Neural cell (in vitro differentiated cells): ENCODE results near the gene SYF2. TPM values are rescaled to one million over a fixed set of nuclear protein-coding genes. Genes with fewer than 3 reads are reported as not detected.

Source experiments
- H2AFZ ChIP-seq: fragments of 200-600, 300-800 bp; sonication (generic), shearing (Covaris generic); 2 replicates; pipeline ENCODE4 v1.6.0; 2014; ENCODE audit warnings: low read depth, mild to moderate bottlenecking, antibody characterized with exemption, low read length, moderate library complexity
- H3F3A ChIP-seq: fragments of 200-600 bp; shearing (Covaris generic); 2 replicates; pipeline ENCODE4 v1.6.1; 2016; ENCODE audit warnings: mild to moderate bottlenecking, moderate library complexity, mixed read lengths, antibody characterized with exemption, low read length; ENCODE audit not compliant: insufficient read depth, poor library complexity, severe bottlenecking
- H3K27ac ChIP-seq: fragments of 200-600, 300-800 bp; sonication (generic), shearing (Covaris generic); 2 replicates; pipeline ENCODE4 v1.5.1; 2014; ENCODE audit warnings: mild to moderate bottlenecking, low read length, moderate library complexity
- H3K27me3 ChIP-seq: fragments of 300-800, 200-600 bp; sonication (generic), shearing (Covaris generic); 2 replicates; pipeline ENCODE4 v1.6.0; 2014; ENCODE audit warnings: mild to moderate bottlenecking, low read depth, low read length, moderate library complexity; ENCODE audit not compliant: insufficient read depth
- H3K36me3 ChIP-seq: fragments of 300-800, 200-600 bp; sonication (generic), shearing (Covaris generic); 2 replicates; pipeline ENCODE4 v1.5.1; 2014; ENCODE audit warnings: mild to moderate bottlenecking, antibody characterized with exemption, low read length, moderate library complexity; ENCODE audit not compliant: insufficient read depth
- H3K4me2 ChIP-seq: fragments of 300-800, 200-600 bp; sonication (generic), shearing (Covaris generic); 2 replicates; pipeline ENCODE4 v1.6.0; 2014; ENCODE audit warnings: mild to moderate bottlenecking, low read length
- H3K4me3 ChIP-seq: fragments of 300-800, 200-600 bp; sonication (generic), shearing (Covaris generic); 2 replicates; pipeline ENCODE4 v1.5.1; 2014; ENCODE audit warnings: mild to moderate bottlenecking, low read length, moderate library complexity
- H3K79me2 ChIP-seq: fragments of 200-600 bp; shearing (Covaris generic); replicated peaks from 2 replicates; pipeline ENCODE4 v1.6.0; 2014; ENCODE audit warnings: mild to moderate bottlenecking, low read length, moderate library complexity; ENCODE audit not compliant: insufficient read depth
- H3K9ac ChIP-seq: fragments of 300-800, 200-600 bp; sonication (generic), shearing (Covaris generic); 2 replicates; pipeline ENCODE4 v1.6.1; 2016; ENCODE audit warnings: mild to moderate bottlenecking, low read length, mixed read lengths
- H3K9me2 ChIP-seq: fragments of 200-600 bp; shearing (Covaris generic); 2 replicates; pipeline ENCODE4 v1.6.1; 2016; ENCODE audit warnings: mild to moderate bottlenecking, low read length, mixed read lengths; ENCODE audit not compliant: insufficient read depth
- H3K9me3 ChIP-seq: fragments of 200-600, 300-800 bp; sonication (generic), shearing (Covaris generic); 2 replicates; pipeline ENCODE4 v1.6.1; 2016; ENCODE audit warnings: mild to moderate bottlenecking, mixed run types, low read length, moderate library complexity, mixed read lengths
- H4K20me1 ChIP-seq: fragments of 200-600 bp; shearing (Covaris generic); 2 replicates; pipeline ENCODE4 v1.6.1; 2016; ENCODE audit warnings: mild to moderate bottlenecking, mixed run types; ENCODE audit not compliant: insufficient read depth
- CTCF ChIP-seq: fragments of 450-650 bp; IDR thresholded peaks from 2 replicates; pipeline ENCODE4 v1.5.1; 2014; ENCODE audit warnings: antibody characterized with exemption, mild to moderate bottlenecking, moderate library complexity; ENCODE audit not compliant: poor library complexity, severe bottlenecking
- EP300 ChIP-seq: fragments of 450-650 bp; conservative IDR thresholded peaks from 2 replicates; pipeline ENCODE4 v1.6.1; 2014; ENCODE audit warnings: antibody characterized with exemption, mild to moderate bottlenecking, moderate library complexity; ENCODE audit not compliant: poor library complexity, severe bottlenecking
- EZH2 ChIP-seq: fragments of 200-600, 300-800 bp; shearing (Covaris generic), sonication (generic); IDR thresholded peaks from 2 replicates; pipeline ENCODE4 v1.6.1; 2014; ENCODE audit warnings: antibody characterized with exemption, low read length, borderline replicate concordance, mild to moderate bottlenecking; ENCODE audit not compliant: insufficient read depth, poor library complexity, severe bottlenecking
- MXI1 ChIP-seq: fragments of 450-650 bp; conservative IDR thresholded peaks from 2 replicates; pipeline ENCODE4 v1.6.1; 2014; ENCODE audit warnings: antibody characterized with exemption, mild to moderate bottlenecking; ENCODE audit not compliant: poor library complexity, severe bottlenecking
- POLR2AphosphoS5 ChIP-seq: IDR thresholded peaks from 2 replicates; pipeline ENCODE4 v1.6.1; 2012
- RAD21 ChIP-seq: fragments of 450-650 bp; conservative IDR thresholded peaks from 2 replicates; pipeline ENCODE4 v1.6.1; 2014; ENCODE audit warnings: antibody characterized with exemption, mild to moderate bottlenecking, moderate library complexity
- REST ChIP-seq: IDR thresholded peaks from 2 replicates; pipeline ENCODE4 v1.6.1; 2012; ENCODE audit warnings: borderline replicate concordance
- SMC3 ChIP-seq: fragments of 450-650 bp; conservative IDR thresholded peaks from 2 replicates; pipeline ENCODE4 v1.6.1; 2014; ENCODE audit warnings: antibody characterized with exemption, mild to moderate bottlenecking, moderate library complexity; ENCODE audit not compliant: poor library complexity
- TAF1 ChIP-seq: IDR thresholded peaks from 2 replicates; pipeline ENCODE4 v1.6.1; 2012; ENCODE audit warnings: low read depth
- polyA plus RNA-seq: library from polyadenylated mRNA; depleted of rRNA; stranded (reverse); fragments of >200 nt; gene quantifications from 2 replicates; pipeline ENCODE4 v1.2.3, GENCODE V29; 2014

Gene SYF2
- polyA plus RNA-seq, 1 donor from 2014 or later = 94.1 TPM

- Histone ChIP-seq H3F3A (no peaks in the 10 kb centered on the region), H3K9ac (no peak overlapping the region), H3K9me3 (no peaks in the 10 kb centered on the region), H4K20me1 (no peaks in the 10 kb centered on the region), H3K27ac (no peak overlapping the region), H3K4me3 (no peak overlapping the region), H3K79me2 (no peaks in the 10 kb centered on the region), H3K27me3 (no peaks in the 10 kb centered on the region), H2AFZ (no peak overlapping the region), H3K9me2 (no peaks in the 10 kb centered on the region), H3K36me3 (no peaks in the 10 kb centered on the region), H3K4me2 (no peak overlapping the region)
- TF ChIP-seq EZH2 (no peak), SMC3 (no peak), TAF1 (no peak), POLR2AphosphoS5 (no peak), REST (no peak), MXI1 (no peak), EP300 (no peak), RAD21 (no peak), CTCF (no peak)
Measured at GRCh38 chr1:25216123-25216522, 16.2 kb downstream of the SYF2 start.

GRCh38 chr1:25212725-25213124 is 19.6 kb downstream of the SYF2 start:
- Histone ChIP-seq H3K79me2 (no peaks in the 10 kb centered on the region), H3K27me3 (no peaks in the 10 kb centered on the region), H3K9me2 (no peaks in the 10 kb centered on the region), H4K20me1 (no peaks in the 10 kb centered on the region), H3K4me3 (no peak overlapping the region), H2AFZ (no peak overlapping the region), H3F3A (no peaks in the 10 kb centered on the region), H3K36me3 (no peaks in the 10 kb centered on the region), H3K4me2 (no peak overlapping the region), H3K27ac (no peak overlapping the region), H3K9me3 (no peaks in the 10 kb centered on the region), H3K9ac (no peak overlapping the region)
- TF ChIP-seq RAD21 = no peak
- TF ChIP-seq TAF1 = no peak
- TF ChIP-seq REST = no peak
- no peak for TF ChIP-seq CTCF
- no peak for TF ChIP-seq SMC3
- no peak for TF ChIP-seq EP300
- TF ChIP-seq MXI1 = no peak
- TF ChIP-seq POLR2AphosphoS5 = no peak
- no peak for TF ChIP-seq EZH2
